Germinal center (tissue), 1 donor: ENCODE results near the gene GLCCI1.

Source experiments
- DNase-seq: peaks from one replicate; pipeline ENCODE4 v3.0.0; 2012; ENCODE audit warnings: mixed read lengths, low spot score

Gene GLCCI1

GRCh38 chr7:7964250-7964649 is 4.3 kb upstream of the GLCCI1 start:
- DNase-seq, result no peak

GRCh38 chr7:7964691-7965090 is 3.9 kb upstream of the GLCCI1 start:
- no peak for DNase-seq

GRCh38 chr7:7965301-7965700 is 3.3 kb upstream of the GLCCI1 start:
- no peak for DNase-seq

GRCh38 chr7:7966141-7966734 is 2.4 kb upstream of the GLCCI1 start:
- no peak for DNase-seq

GRCh38 chr7:7967886-7968543 is 581 bp upstream of the GLCCI1 start:
- DNase-seq, result no peak

GRCh38 chr7:7969306-7970236 is 975 bp downstream of the GLCCI1 start:
- peak; percentile 54 for DNase-seq

GRCh38 chr7:7970237-7970530 is 1.6 kb downstream of the GLCCI1 start:
- DNase-seq, result peak; percentile 10

GRCh38 chr7:7970531-7971307 is 2.1 kb downstream of the GLCCI1 start:
- DNase-seq, result no peak

- DNase-seq, result no peak
Measured at GRCh38 chr7:7971308-7972040, 2.9 kb downstream of the GLCCI1 start.

- no peak for DNase-seq
Measured at GRCh38 chr7:7972128-7972527, 3.5 kb downstream of the GLCCI1 start.

- DNase-seq, result no peak
Measured at GRCh38 chr7:7972922-7973594, 4.5 kb downstream of the GLCCI1 start.

GRCh38 chr7:7976677-7977076 is 8.1 kb downstream of the GLCCI1 start:
- no peak for DNase-seq

- no peak for DNase-seq
Measured at GRCh38 chr7:7977774-7978173, 9.2 kb downstream of the GLCCI1 start.

GRCh38 chr7:7978860-7979259 is 10.3 kb downstream of the GLCCI1 start:
- no peak for DNase-seq

- DNase-seq, result no peak
Measured at GRCh38 chr7:7979558-7979957, 11.0 kb downstream of the GLCCI1 start.

- no peak for DNase-seq
Measured at GRCh38 chr7:7980134-7980533, 11.5 kb downstream of the GLCCI1 start.

GRCh38 chr7:7982904-7983303 is 14.3 kb downstream of the GLCCI1 start:
- no peak for DNase-seq

GRCh38 chr7:7984424-7984823 is 15.8 kb downstream of the GLCCI1 start:
- DNase-seq, result no peak

- DNase-seq, result no peak
Measured at GRCh38 chr7:7988706-7989105, 20.1 kb downstream of the GLCCI1 start.

GRCh38 chr7:7989133-7989532 is 20.5 kb downstream of the GLCCI1 start:
- DNase-seq, result no peak
